Measurements from ENCODE around the gene VWA8.
"Not testable (repeated sequence)": the region's sequence is repeated elsewhere in the genome, so short reads cannot be mapped to it uniquely, and the experiment has no call there.

The VWA8 gene

DNA sequence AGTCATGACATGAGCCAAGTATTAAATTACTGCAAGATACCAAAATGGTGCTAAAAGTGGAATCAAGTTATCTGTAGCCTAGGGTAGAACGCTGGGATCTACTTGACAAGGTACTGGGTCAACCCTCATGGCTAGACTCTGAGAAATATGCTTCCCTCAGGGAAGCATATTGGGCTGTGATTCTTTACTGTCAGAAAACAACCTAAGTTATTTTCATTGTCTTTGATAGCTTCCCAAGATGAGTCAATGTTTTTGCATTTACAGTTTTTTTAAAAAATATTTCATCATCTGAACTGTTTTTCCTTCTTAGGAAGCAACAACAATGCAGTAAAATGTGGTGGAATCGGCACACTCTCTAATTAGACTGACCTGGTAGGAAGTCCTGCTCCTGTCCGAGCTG, 285.6 kb downstream of the VWA8 start:
- no peak for DNase-seq

- no peak for DNase-seq
Observed at GRCh38 chr13:41674246-41674645, 286.7 kb downstream of the VWA8 start.

GRCh38 chr13:41673640-41674039, 287.3 kb downstream of the VWA8 start:
- DNase-seq: no peak

- no peak for DNase-seq
Observed at GRCh38 chr13:41670873-41671443, 290.0 kb downstream of the VWA8 start.

GRCh38 chr13:41668130-41668757, 292.7 kb downstream of the VWA8 start:
- no peak for DNase-seq

- DNase-seq: no peak
Observed at GRCh38 chr13:41666644-41667043, 294.3 kb downstream of the VWA8 start.

GRCh38 chr13:41660411-41660810, 300.5 kb downstream of the VWA8 start:
- DNase-seq: no peak

GRCh38 chr13:41658057-41658661, 302.8 kb downstream of the VWA8 start:
- no peak for DNase-seq

- no peak for DNase-seq
Observed at GRCh38 chr13:41655997-41656396, 304.9 kb downstream of the VWA8 start.

DNA sequence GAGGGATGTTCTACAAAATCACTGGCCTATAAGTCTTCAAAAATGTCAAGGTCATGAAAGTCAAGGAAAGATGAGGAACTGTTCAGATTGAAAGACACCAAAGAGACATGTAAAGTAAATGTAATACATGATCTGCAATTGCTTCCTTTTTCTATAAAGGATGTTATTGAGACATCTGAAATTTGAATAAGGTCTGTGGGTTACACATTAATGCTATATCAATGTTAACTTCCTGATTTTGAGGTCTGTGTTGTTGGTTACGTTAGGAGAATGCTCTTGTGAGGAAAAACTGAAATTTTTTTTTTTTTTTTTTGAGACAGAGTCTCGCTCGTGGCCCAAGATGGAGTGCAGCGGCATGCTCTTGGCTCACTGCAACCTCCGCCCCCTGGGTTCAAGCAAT, 306.1 kb downstream of the VWA8 start:
- DNase-seq: no peak

DNA sequence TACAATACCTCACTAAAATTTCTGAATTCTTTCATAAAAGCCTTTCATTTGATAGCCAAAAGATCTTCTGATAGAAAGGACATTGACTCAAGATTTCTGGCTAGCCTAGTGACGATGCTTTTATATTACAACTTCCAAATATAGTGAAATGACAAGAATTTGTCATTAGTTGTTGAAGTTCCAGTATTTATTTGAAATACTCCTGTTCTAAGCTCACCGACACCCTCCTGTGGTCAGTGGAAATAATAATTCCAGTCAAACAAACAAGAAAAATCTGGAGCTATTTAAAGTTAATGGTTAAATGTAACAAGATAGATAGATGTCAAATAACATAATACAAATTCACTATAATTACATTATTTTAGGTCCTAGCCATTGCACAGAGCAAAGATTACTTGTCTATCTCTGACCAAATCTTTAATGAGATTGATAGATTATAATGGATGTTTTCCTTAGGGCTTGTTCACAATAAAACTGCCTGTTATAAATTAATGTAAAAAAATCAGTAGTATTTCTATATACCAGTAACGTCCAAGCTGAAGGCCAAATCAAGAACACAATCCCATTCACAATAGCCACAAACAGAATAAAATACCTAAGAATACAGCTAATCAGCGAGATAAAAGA, 308.1 kb downstream of the VWA8 start:
- no peak for DNase-seq

- no peak for DNase-seq
Observed at GRCh38 chr13:41651413-41652058, 309.4 kb downstream of the VWA8 start.

DNA sequence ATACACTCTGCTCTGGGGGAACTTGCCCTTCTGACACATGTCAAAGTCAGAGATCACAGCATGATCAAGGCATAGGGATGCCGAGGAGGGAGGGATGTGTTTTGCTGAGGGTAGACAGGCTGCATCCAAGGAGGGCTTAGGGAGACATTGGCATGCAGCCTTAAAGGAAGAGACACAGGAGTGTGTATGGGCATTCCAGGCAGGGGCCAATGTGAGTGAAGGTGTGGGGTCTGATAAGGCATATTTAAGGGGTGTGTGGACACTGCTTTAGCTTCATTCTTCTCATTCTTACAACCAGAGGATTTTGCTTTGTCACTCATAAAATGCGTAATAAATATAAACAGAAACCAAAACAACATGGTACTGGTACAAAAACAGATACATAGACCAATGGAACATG, 310.2 kb downstream of the VWA8 start:
- DNase-seq: no peak

DNA sequence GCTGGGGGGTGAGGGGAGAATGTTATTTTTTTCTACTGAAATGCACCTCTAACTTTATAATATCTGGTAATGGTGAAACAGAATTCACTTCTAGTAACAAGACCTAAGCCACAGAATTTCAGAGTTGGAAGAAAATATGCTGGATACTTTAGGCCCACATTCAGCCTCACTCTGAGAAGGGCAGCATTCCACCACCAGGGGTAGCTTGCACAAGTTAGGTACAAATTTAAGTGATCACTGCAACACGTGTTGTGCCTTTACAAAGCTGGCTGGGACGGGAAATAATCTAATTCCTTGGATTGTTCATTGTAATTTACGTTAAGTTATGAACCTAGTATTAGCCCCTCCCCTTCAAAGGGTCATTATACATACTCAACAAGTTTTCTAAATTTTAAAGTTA, 311.2 kb downstream of the VWA8 start:
- no peak for DNase-seq

- DNase-seq: no peak
Observed at GRCh38 chr13:41648314-41648935, 312.5 kb downstream of the VWA8 start.

- DNase-seq: not testable (repeated sequence)
Observed at GRCh38 chr13:41647699-41648313, 313.1 kb downstream of the VWA8 start.

- no peak for DNase-seq
Observed at GRCh38 chr13:41645331-41645730, 315.6 kb downstream of the VWA8 start.

GRCh38 chr13:41644742-41645141, 316.2 kb downstream of the VWA8 start:
- DNase-seq: no peak

DNA sequence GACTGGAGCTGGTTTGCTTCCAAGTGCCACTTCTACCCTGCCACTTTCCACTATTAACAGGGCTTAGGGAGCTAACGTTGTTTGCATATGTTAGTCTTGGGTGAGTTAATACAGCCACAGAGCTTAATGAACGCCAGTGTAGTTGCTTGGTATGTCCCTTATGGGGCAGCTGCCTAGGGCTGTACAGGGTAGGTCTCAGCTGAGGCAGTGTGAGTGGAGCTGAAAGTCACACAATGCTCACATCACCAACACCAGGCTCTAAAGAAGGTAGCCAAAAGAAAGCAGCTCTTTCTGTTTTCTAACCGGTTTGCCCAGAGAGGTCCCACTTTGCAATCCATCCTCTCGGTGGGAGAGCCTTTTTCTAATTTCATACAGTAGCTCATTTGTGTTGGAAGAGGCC, 317.4 kb downstream of the VWA8 start:
- no peak for DNase-seq

- no peak for DNase-seq
Observed at GRCh38 chr13:41641961-41642360, 318.9 kb downstream of the VWA8 start.

- no peak for DNase-seq
Observed at GRCh38 chr13:41641429-41641828, 319.5 kb downstream of the VWA8 start.

- no peak for DNase-seq
Observed at GRCh38 chr13:41639955-41640780, 320.7 kb downstream of the VWA8 start.

Data from activated effector memory CD4-positive, alpha-beta T cell treated with anti-CD3 and anti-CD28 coated beads, Interleukin-2, amount 50 U/mL, for 16 hours (primary cell).